ENCODE results near the gene MPC2. TPM values are rescaled to one million over a fixed set of nuclear protein-coding genes. Genes with fewer than 3 reads are reported as not detected.

The MPC2 gene
- total RNA-seq, 6 experiments from 2014 or later: 85.2 to 198 (median 142) TPM

DNA sequence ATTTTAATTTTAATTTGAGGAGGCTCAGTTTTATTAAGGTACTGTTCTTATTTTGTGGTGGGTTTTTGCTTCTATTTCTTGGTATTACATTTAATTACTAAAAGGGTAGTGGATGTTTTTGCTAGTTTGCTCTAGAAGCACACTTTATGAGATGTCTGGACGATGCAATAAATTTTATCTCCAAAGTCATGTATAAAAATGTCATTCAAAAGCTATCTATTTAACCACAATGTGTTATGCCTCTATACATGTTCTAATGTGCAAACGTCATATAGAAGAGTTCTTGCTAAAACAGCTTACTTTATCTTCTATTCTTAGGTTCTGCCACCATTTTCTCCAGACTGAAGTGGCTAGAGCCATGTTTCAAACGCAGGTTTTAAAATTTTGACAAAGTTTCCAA is 12.9 kb upstream of the MPC2 start:
- H3K4me1 ChIP-seq: peaks cover 0 to 40% (median 20%) of the 10 kb centered on the region in 4 donors

DNA sequence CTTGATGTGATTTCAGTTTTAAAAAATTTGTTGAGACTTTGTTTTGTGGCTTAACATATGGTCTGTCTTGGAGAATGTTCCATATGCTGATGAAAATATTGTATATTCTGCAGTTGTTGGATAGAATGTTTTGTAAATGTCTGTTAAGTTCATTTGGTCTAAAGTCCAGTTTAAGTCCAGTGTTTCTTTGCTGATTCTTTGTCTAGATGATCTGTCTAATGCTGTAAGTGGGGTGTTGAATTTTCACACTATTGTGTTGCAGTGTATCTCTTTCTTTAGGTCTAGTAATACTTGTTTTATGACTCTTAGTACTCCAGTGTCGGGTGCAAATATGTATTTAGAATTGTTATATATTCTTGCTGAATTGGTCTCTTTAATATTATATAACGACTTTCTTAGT is 10.9 kb upstream of the MPC2 start:
- H3K4me3 ChIP-seq: no peak overlapping the region
- H3K36me3 ChIP-seq: peaks cover 0 to 3% (median under 1%) of the 10 kb centered on the region in 4 donors
- peaks cover 0 to 40% (median 20%) of the 10 kb centered on the region in 4 donors for H3K4me1 ChIP-seq
- no peaks in the 10 kb centered on the region for H3K9me3 ChIP-seq
- WGBS (ENCODE audit: insufficient coverage, low coverage, low lambda C conversion rate, missing lambda C conversion rate): 50% methylated on average over 2 of the region's 2 CpGs
- DNase-seq (no peak), ATAC-seq (peak in 3 of 4 donors; percentile 53 to 73 (median 55))
- intact Hi-C loops (cut with DNase I): no loop called here
- peak overlapping the region in 1 of 3 donors; percentile 9 for H3K27ac ChIP-seq
- TF ChIP-seq, protein P1, sequence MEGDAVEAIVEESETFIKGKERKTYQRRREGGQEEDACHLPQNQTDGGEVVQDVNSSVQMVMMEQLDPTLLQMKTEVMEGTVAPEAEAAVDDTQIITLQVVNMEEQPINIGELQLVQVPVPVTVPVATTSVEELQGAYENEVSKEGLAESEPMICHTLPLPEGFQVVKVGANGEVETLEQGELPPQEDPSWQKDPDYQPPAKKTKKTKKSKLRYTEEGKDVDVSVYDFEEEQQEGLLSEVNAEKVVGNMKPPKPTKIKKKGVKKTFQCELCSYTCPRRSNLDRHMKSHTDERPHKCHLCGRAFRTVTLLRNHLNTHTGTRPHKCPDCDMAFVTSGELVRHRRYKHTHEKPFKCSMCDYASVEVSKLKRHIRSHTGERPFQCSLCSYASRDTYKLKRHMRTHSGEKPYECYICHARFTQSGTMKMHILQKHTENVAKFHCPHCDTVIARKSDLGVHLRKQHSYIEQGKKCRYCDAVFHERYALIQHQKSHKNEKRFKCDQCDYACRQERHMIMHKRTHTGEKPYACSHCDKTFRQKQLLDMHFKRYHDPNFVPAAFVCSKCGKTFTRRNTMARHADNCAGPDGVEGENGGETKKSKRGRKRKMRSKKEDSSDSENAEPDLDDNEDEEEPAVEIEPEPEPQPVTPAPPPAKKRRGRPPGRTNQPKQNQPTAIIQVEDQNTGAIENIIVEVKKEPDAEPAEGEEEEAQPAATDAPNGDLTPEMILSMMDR (IDR thresholded peaks at IDR 0.05): no peak
- TF ChIP-seq POLR2A (IDR thresholded peaks at IDR 0.05): no peak
- no peaks in the 10 kb centered on the region for H3K27me3 ChIP-seq

More for the DNA sequence above, 12.9 kb upstream of the MPC2 start:
- Histone ChIP-seq H3K36me3 (peaks cover 0 to 21% (median 6%) of the 10 kb centered on the region in 4 donors), H3K9me3 (no peaks in the 10 kb centered on the region), H3K27ac (no peak overlapping the region), H3K27me3 (no peaks in the 10 kb centered on the region), H3K4me3 (no peak overlapping the region)
- 71% methylated on average over 3 of the region's 3 CpGs for WGBS (ENCODE audit: insufficient coverage, low coverage, low lambda C conversion rate, missing lambda C conversion rate)
- DNase-seq (no peak), ATAC-seq (no peak)
- intact Hi-C loops (cut with DNase I): no loop called here
- no peak for TF ChIP-seq POLR2A (IDR thresholded peaks at IDR 0.05)
- TF ChIP-seq, protein P1 (IDR thresholded peaks at IDR 0.05): no peak

GRCh38 chr1:167943541-167943940 is 6.7 kb upstream of the MPC2 start:
- Histone ChIP-seq H3K27me3 (no peaks in the 10 kb centered on the region), H3K9me3 (no peaks in the 10 kb centered on the region), H3K4me1 (peaks cover 0 to 24% (median 8%) of the 10 kb centered on the region in 4 donors), H3K4me3 (no peak overlapping the region), H3K27ac (no peak overlapping the region), H3K36me3 (no peaks in the 10 kb centered on the region)
- no peak for TF ChIP-seq POLR2A (IDR thresholded peaks at IDR 0.05)
- TF ChIP-seq, protein P1 (IDR thresholded peaks at IDR 0.05): no peak
- 73% methylated on average over 9 of the region's 9 CpGs for WGBS (ENCODE audit: insufficient coverage, low coverage, low lambda C conversion rate, missing lambda C conversion rate)
- ATAC-seq (no peak), DNase-seq (no peak)
- intact Hi-C loops (cut with DNase I): no loop called here

- Histone ChIP-seq H3K4me3 (no peak overlapping the region), H3K9me3 (no peaks in the 10 kb centered on the region), H3K27me3 (no peaks in the 10 kb centered on the region), H3K27ac (no peak overlapping the region), H3K4me1 (no peaks in the 10 kb centered on the region), H3K36me3 (no peaks in the 10 kb centered on the region)
- intact Hi-C loops (cut with DNase I): no loop called here
- DNase-seq (no peak), ATAC-seq (no peak)
- WGBS (ENCODE audit: insufficient coverage, low coverage, low lambda C conversion rate, missing lambda C conversion rate): 83% methylated on average over 2 of the region's 2 CpGs
- no peak for TF ChIP-seq POLR2A (IDR thresholded peaks at IDR 0.05)
- TF ChIP-seq, protein P1 (IDR thresholded peaks at IDR 0.05): no peak
These were observed 3.4 kb upstream of the MPC2 start for GRCh38 chr1:167940264-167940663.
